Natural killer cell (primary cell): ENCODE results near the gene RP9. TPM values are rescaled to one million over a fixed set of nuclear protein-coding genes. Genes with fewer than 3 reads are reported as not detected.

Source experiments
- ATAC-seq, 3 donors: fragments of 150-1000 bp in 2 of 3; fragments of 200-7000 bp in 1 of 3; cut with Tn5 transposase; 1 replicate in 1 of 3; 2 replicates in 2 of 3; pipeline ENCODE4 v1.10.0; 2021; ENCODE audit warnings: mild to moderate bottlenecking in 2 of 3, moderate library complexity in 2 of 3
- DNase-seq, 2 donors: peaks; one replicate each; pipeline versions ENCODE4 v3.0.0 to v3.0.0-alpha.2; 2013 to 2021; ENCODE audit warnings: mixed read lengths in 1 of 2
- H3K27ac ChIP-seq: one replicate; pipeline ENCODE4 v1.5.1; 2013; ENCODE audit warnings: mild to moderate bottlenecking, low read length
- H3K27me3 ChIP-seq: one replicate; pipeline ENCODE4 v1.6.1; 2013; ENCODE audit warnings: low read length; ENCODE audit not compliant: control insufficient read depth, insufficient read depth
- H3K36me3 ChIP-seq: one replicate; pipeline ENCODE4 v1.6.1; 2013; ENCODE audit warnings: low read length; ENCODE audit not compliant: control insufficient read depth, insufficient read depth
- H3K4me1 ChIP-seq: one replicate; pipeline ENCODE4 v1.6.1; 2013; ENCODE audit warnings: low read length; ENCODE audit not compliant: control insufficient read depth, insufficient read depth
- H3K4me3 ChIP-seq: one replicate; pipeline ENCODE4 v1.5.1; 2013; ENCODE audit warnings: low read length
- H3K9me3 ChIP-seq: one replicate; pipeline ENCODE4 v1.6.1; 2013; ENCODE audit warnings: low read length; ENCODE audit not compliant: control insufficient read depth, insufficient read depth
- H3K27ac Mint-ChIP-seq, 2 donors: one replicate each; pipeline ENCODE4 v1.8.0; 2022; ENCODE audit warnings: mild to moderate bottlenecking in 2 of 2, mixed read lengths in 2 of 2, moderate library complexity in 1 of 2
- H3K27me3 Mint-ChIP-seq, 2 donors: one replicate each; pipeline ENCODE4 v1.8.0; 2022; ENCODE audit warnings: low read depth in 2 of 2, mixed read lengths in 2 of 2
- H3K36me3 Mint-ChIP-seq: one replicate; pipeline ENCODE4 v1.8.0; 2022; ENCODE audit warnings: mixed read lengths
- H3K4me1 Mint-ChIP-seq, 2 donors: one replicate each; pipeline ENCODE4 v1.8.0; 2022; ENCODE audit warnings: mixed read lengths in 2 of 2
- H3K4me3 Mint-ChIP-seq: one replicate; pipeline ENCODE4 v1.8.0; 2022; ENCODE audit warnings: mild to moderate bottlenecking, moderate library complexity, mixed read lengths
- H3K9me3 Mint-ChIP-seq, 2 donors: one replicate each; pipeline ENCODE4 v1.8.0; 2022; ENCODE audit warnings: mixed read lengths in 2 of 2
- WGBS: methylation state at CpG from one replicate; pipeline ENCODE4 v1.1.7; 2013; ENCODE audit warnings: missing lambda C conversion rate; ENCODE audit not compliant: insufficient coverage; 5-methylcytosine and 5-hydroxymethylcytosine counted together
- intact Hi-C: fragments of 100-400 bp; cut with micrococcal nuclease; formaldehyde crosslinking; loops from one replicate; pipeline ENCODE4 v1.14.2; 2022
- total RNA-seq, 4 donors: library from RNA; stranded (reverse); fragments of 120-200 nt in 1 of 4; gene quantifications; one replicate each; pipeline versions ENCODE4 v1.2.3 to v1.2.4, GENCODE V29; 2013 to 2022
- TF ChIP-seq, protein P1 (sequence below): fragments of 200-600 bp; IDR thresholded peaks from one replicate; pipeline ENCODE4 v1.8.0; 2022; ENCODE audit warnings: antibody characterized with exemption

RP9 gene
- total RNA-seq, 3 donors from 2014 or later (not counting 1 experiment from before 2014, with no cell fraction given): 19.1 to 27.6 (median 21.9) TPM

DNA sequence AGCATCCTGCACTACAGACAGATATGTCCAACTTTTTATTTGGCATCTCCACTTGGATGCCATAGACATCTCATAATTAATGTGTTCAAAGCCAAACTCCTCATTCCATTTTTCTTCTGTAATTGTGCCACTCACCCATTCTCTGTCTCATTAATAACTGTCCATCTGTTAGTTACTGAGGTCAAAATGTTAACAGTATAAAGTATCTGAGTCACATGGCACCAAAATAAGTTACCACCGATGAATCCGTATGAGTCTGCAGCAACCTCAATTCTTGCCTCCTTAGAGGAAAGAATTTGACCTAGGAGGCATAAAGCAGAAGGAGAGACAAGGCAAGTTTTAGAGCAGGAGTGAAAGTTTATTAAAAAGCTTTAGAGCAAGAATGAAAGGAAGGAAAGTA lies 30.1 kb downstream of the RP9 start:
- H3K27ac ChIP-seq: no peak overlapping the region
- no peaks in the 10 kb centered on the region for H3K9me3 ChIP-seq
- Mint-ChIP-seq H3K27ac (no peak overlapping the region), H3K27me3 (peaks cover 9 to 50% of the 10 kb centered on the region in 2 donors), H3K4me3 (no peak overlapping the region), H3K36me3 (no peaks in the 10 kb centered on the region), H3K4me1 (peaks cover 10 to 11% of the 10 kb centered on the region in 2 donors), H3K9me3 (no peaks in the 10 kb centered on the region)
- TF ChIP-seq, protein P1, sequence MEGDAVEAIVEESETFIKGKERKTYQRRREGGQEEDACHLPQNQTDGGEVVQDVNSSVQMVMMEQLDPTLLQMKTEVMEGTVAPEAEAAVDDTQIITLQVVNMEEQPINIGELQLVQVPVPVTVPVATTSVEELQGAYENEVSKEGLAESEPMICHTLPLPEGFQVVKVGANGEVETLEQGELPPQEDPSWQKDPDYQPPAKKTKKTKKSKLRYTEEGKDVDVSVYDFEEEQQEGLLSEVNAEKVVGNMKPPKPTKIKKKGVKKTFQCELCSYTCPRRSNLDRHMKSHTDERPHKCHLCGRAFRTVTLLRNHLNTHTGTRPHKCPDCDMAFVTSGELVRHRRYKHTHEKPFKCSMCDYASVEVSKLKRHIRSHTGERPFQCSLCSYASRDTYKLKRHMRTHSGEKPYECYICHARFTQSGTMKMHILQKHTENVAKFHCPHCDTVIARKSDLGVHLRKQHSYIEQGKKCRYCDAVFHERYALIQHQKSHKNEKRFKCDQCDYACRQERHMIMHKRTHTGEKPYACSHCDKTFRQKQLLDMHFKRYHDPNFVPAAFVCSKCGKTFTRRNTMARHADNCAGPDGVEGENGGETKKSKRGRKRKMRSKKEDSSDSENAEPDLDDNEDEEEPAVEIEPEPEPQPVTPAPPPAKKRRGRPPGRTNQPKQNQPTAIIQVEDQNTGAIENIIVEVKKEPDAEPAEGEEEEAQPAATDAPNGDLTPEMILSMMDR: no peak
- DNase-seq: no peak
- WGBS: 95% methylated on average over 2 of the region's 2 CpGs
- intact Hi-C loops: no loop called here
- H3K4me3 ChIP-seq: no peak overlapping the region
- H3K36me3 ChIP-seq: no peaks in the 10 kb centered on the region
- peaks cover 8% of the 10 kb centered on the region for H3K4me1 ChIP-seq
- no peaks in the 10 kb centered on the region for H3K27me3 ChIP-seq
- no peak for ATAC-seq

DNA sequence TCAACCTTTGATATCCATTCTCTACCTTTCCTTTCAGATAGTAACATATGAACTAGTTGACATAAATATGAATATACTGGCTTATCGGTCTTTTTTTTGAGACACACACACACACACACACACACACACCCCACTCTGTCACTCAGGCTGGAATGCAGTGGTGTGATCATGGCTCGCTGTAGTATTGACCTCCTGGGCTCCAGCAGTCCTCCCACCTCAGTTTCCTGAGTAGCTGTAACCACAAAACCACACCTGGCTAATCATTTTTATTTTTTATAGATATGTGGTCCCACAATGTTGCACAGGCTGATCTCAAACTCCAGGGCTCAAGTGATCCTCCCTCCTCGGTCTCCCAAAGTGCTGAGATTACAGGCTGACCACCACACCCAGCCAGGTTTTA lies 32.5 kb downstream of the RP9 start:
- ATAC-seq (no peak), DNase-seq (no peak)
- Histone ChIP-seq H3K27ac (no peak overlapping the region), H3K4me3 (no peak overlapping the region), H3K27me3 (no peaks in the 10 kb centered on the region), H3K4me1 (peaks cover 8% of the 10 kb centered on the region), H3K36me3 (no peaks in the 10 kb centered on the region), H3K9me3 (no peaks in the 10 kb centered on the region)
- intact Hi-C loops: no loop called here
- TF ChIP-seq, protein P1: no peak
- WGBS: 15% methylated on average over 3 of the region's 3 CpGs
- Mint-ChIP-seq H3K27ac (no peak overlapping the region), H3K4me3 (no peak overlapping the region), H3K27me3 (peaks cover 22 to 60% of the 10 kb centered on the region in 2 donors), H3K9me3 (no peaks in the 10 kb centered on the region), H3K4me1 (peaks cover 10 to 11% of the 10 kb centered on the region in 2 donors), H3K36me3 (no peaks in the 10 kb centered on the region)

DNA sequence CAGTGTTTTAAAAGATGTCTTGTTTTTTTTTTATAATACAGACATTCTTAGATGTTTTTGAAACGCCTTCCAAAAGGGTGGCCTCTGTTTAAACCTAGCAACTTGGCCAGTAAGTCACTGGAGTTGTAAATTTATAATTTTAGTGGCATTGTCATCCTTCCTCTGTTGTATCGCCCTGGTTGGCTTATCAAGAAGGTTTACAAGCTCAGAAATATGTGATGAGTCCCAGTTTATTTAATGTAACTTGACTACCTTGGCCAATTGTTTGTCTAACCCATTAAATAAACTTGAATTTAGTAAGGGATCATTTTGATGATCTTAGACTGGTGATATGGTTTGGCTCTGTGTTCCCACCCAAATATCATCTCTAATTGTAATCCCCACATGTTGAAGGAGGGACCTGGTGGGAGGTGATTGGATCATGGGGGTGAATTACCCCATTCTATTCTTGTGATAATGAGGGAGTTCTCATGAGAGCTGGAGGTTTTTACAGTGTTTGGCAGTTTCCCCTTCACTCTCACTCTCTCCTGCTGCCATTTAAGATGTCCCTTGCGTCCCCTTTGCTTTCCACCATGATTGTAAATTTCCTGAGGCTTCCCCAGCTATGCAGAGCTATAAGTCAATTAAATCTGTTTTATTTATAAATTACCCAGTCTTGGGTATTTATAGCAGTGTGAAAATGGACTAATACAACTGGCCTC lies 33.2 kb downstream of the RP9 start:
- intact Hi-C loops: no loop called here
- no peaks in the 10 kb centered on the region for H3K9me3 ChIP-seq
- no peak overlapping the region for H3K27ac Mint-ChIP-seq
- TF ChIP-seq, protein P1: no peak
- H3K4me3 Mint-ChIP-seq: no peak overlapping the region
- H3K4me1 ChIP-seq: peaks cover 8% of the 10 kb centered on the region
- ATAC-seq: no peak
- 89% methylated on average over 3 of the region's 3 CpGs for WGBS
- H3K36me3 Mint-ChIP-seq: no peaks in the 10 kb centered on the region
- no peaks in the 10 kb centered on the region for H3K9me3 Mint-ChIP-seq
- H3K36me3 ChIP-seq: no peaks in the 10 kb centered on the region
- no peaks in the 10 kb centered on the region for H3K27me3 ChIP-seq
- DNase-seq: no peak
- peaks cover 23 to 60% of the 10 kb centered on the region in 2 donors for H3K27me3 Mint-ChIP-seq
- H3K27ac ChIP-seq: no peak overlapping the region
- no peak overlapping the region for H3K4me3 ChIP-seq
- H3K4me1 Mint-ChIP-seq: peaks cover 10 to 11% of the 10 kb centered on the region in 2 donors

DNA sequence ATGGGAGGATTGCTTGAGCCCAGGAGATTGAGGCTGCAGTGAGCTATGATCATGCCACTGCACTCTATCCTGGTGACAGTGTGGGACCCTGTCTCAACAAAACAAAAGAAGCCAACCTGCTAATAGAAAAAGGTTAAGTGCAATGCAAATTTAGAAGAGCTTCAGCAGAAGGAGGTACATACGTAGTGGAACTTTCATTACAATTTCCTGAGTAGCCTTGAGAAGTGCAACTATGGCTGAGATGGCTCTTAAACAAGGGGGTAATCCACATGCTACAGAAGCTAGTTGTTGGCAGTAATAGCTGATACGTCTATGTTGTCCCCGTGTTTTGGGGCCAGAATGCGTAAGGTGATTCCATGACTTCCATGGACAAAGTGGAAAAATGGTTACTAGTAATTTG lies 36.0 kb downstream of the RP9 start:
- H3K27me3 ChIP-seq: no peaks in the 10 kb centered on the region
- TF ChIP-seq, protein P1: no peak
- no peak overlapping the region for H3K27ac Mint-ChIP-seq
- peaks cover 17 to 59% of the 10 kb centered on the region in 2 donors for H3K27me3 Mint-ChIP-seq
- H3K9me3 ChIP-seq: peaks cover 8% of the 10 kb centered on the region
- intact Hi-C loops: no loop called here
- peaks cover 10 to 11% of the 10 kb centered on the region in 2 donors for H3K4me1 Mint-ChIP-seq
- H3K9me3 Mint-ChIP-seq: no peaks in the 10 kb centered on the region
- ATAC-seq (no peak), DNase-seq (no peak)
- 95% methylated on average over 4 of the region's 4 CpGs for WGBS
- H3K36me3 Mint-ChIP-seq: no peaks in the 10 kb centered on the region
- no peak overlapping the region for H3K4me3 Mint-ChIP-seq
- H3K27ac ChIP-seq: no peak overlapping the region
- no peak overlapping the region for H3K4me3 ChIP-seq
- no peaks in the 10 kb centered on the region for H3K36me3 ChIP-seq
- H3K4me1 ChIP-seq: peaks cover 8% of the 10 kb centered on the region
